Prostate gland (tissue), 2 donors: ENCODE results near the gene NHLRC2. TPM values are rescaled to one million over a fixed set of nuclear protein-coding genes. Genes with fewer than 3 reads are reported as not detected.

Experiments
- DNase-seq: peaks from one replicate; pipeline ENCODE4 v3.0.0-alpha.2; 2019; ENCODE audit warnings: low spot score
- H3K27ac ChIP-seq, 2 donors: fragments of 200-600 bp; sonication (generic); 2 replicates each; pipeline ENCODE4 v1.5.1; 2017 to 2019
- H3K27me3 ChIP-seq: fragments of 200-600 bp; sonication (generic); replicated peaks from 2 replicates; pipeline ENCODE4 v1.5.1; 2019; ENCODE audit not compliant: insufficient read depth
- H3K36me3 ChIP-seq, 2 donors: fragments of 200-600 bp; sonication (generic); 1 replicate in 1 of 2; 2 replicates in 1 of 2; pipeline versions ENCODE4 v1.5.1 to v1.8.1; 2017 to 2019
- H3K4me1 ChIP-seq: fragments of 200-600 bp; sonication (generic); replicated peaks from 2 replicates; pipeline ENCODE4 v1.5.1; 2019
- H3K4me3 ChIP-seq, 2 donors: fragments of 200-600 bp; sonication (generic); 2 replicates each; pipeline ENCODE4 v1.5.1; 2017 to 2019
- H3K9me3 ChIP-seq: fragments of 200-600 bp; sonication (generic); 2 replicates; pipeline ENCODE4 v1.5.1; 2017
- CTCF ChIP-seq, 4 experiments: fragments of 200-600 bp in 2 of 4; fragments of 450-650 bp in 2 of 4; sonication (generic) in 2 of 4; IDR thresholded peaks; 1 replicate in 3 of 4; 2 replicates in 1 of 4; pipeline ENCODE4 v1.5.1; 2016 to 2019; ENCODE audit warnings: antibody characterized with exemption in 4 of 4, mild to moderate bottlenecking in 2 of 4, moderate library complexity in 2 of 4
- POLR2A ChIP-seq: fragments of 450-650 bp; IDR thresholded peaks from one replicate; pipeline ENCODE4 v1.6.1; 2016; ENCODE audit warnings: antibody characterized with exemption, mild to moderate bottlenecking
- POLR2AphosphoS5 ChIP-seq: sonication (generic); formaldehyde crosslinking; IDR thresholded peaks from one replicate; pipeline ENCODE4 v1.6.1; 2017; ENCODE audit warnings: antibody characterized with exemption
- WGBS: methylation state at CpG from one replicate; pipeline ENCODE4 v1.1.5; 2018; 5-methylcytosine and 5-hydroxymethylcytosine counted together
- intact Hi-C: fragments of 100-400 bp; cut with DNase I; formaldehyde crosslinking; loops from one replicate; pipeline ENCODE4 v1.14.2; 2022
- total RNA-seq, 2 donors: library from RNA; depleted of rRNA; stranded (reverse); fragments of >200 nt; gene quantifications; one replicate each; pipeline ENCODE4 v1.1.0, GENCODE V29; 2016

The NHLRC2 gene
- total RNA-seq, 2 donors from 2014 or later, result 49.4 to 89.5 TPM

- H3K27ac ChIP-seq, result no peak overlapping the region
- intact Hi-C loops, result no loop called here
- no peak for TF ChIP-seq CTCF (IDR thresholded peaks at IDR 0.05)
- TF ChIP-seq POLR2AphosphoS5, result no peak
- no peak for TF ChIP-seq POLR2A
- H3K9me3 ChIP-seq, result no peaks in the 10 kb centered on the region
- no peak overlapping the region for H3K4me3 ChIP-seq
- no peak for DNase-seq
- H3K27me3 ChIP-seq, result no peaks in the 10 kb centered on the region
- 96% methylated on average over 2 of the region's 2 CpGs for WGBS
- H3K36me3 ChIP-seq, result no peaks in the 10 kb centered on the region
- no peaks in the 10 kb centered on the region for H3K4me1 ChIP-seq
Observed at GRCh38 chr10:113882240-113882639, 27.8 kb downstream of the NHLRC2 start.

- WGBS, result 81% methylated on average over 2 of the region's 2 CpGs
- intact Hi-C loops, result loop anchor here (10.0 kb wide), 2 partner anchors 185 to 215 kb away; no protein-coding TSS in a partner anchor
- TF ChIP-seq POLR2AphosphoS5 (no peak), POLR2A (no peak), CTCF (IDR thresholded peaks at IDR 0.05) (no peak)
Observed at GRCh38 chr10:113889911-113890310, 35.5 kb downstream of the NHLRC2 start.

GRCh38 chr10:113890769-113891168 is 36.3 kb downstream of the NHLRC2 start:
- intact Hi-C loops, result loop anchor here (10.0 kb wide), 2 partner anchors 186 to 214 kb away; no protein-coding TSS in a partner anchor
- 86% methylated on average over 4 of the region's 4 CpGs for WGBS

More at GRCh38 chr10:113889911-113890310, 35.5 kb downstream of the NHLRC2 start:
- H3K4me1 ChIP-seq, result no peaks in the 10 kb centered on the region
- no peaks in the 10 kb centered on the region for H3K36me3 ChIP-seq
- no peak for DNase-seq
- H3K9me3 ChIP-seq, result no peaks in the 10 kb centered on the region
- no peaks in the 10 kb centered on the region for H3K27me3 ChIP-seq
- no peak overlapping the region for H3K4me3 ChIP-seq
- H3K27ac ChIP-seq, result no peak overlapping the region

GRCh38 chr10:113891476-113891875 is 37.0 kb downstream of the NHLRC2 start:
- Histone ChIP-seq H3K36me3 (no peaks in the 10 kb centered on the region), H3K4me1 (no peaks in the 10 kb centered on the region), H3K27me3 (no peaks in the 10 kb centered on the region), H3K4me3 (no peak overlapping the region), H3K27ac (no peak overlapping the region), H3K9me3 (no peaks in the 10 kb centered on the region)
- intact Hi-C loops, result loop anchor here (10.0 kb wide), 2 partner anchors 187 to 213 kb away; no protein-coding TSS in a partner anchor
- TF ChIP-seq POLR2AphosphoS5 (no peak), CTCF (IDR thresholded peaks at IDR 0.05) (no peak), POLR2A (no peak)
- WGBS, result 66% methylated on average over 3 of the region's 3 CpGs
- DNase-seq, result no peak

More at GRCh38 chr10:113890769-113891168, 36.3 kb downstream of the NHLRC2 start:
- DNase-seq, result no peak
- Histone ChIP-seq H3K27ac (no peak overlapping the region), H3K4me3 (no peak overlapping the region), H3K9me3 (no peaks in the 10 kb centered on the region), H3K27me3 (no peaks in the 10 kb centered on the region), H3K4me1 (no peaks in the 10 kb centered on the region), H3K36me3 (no peaks in the 10 kb centered on the region)
- TF ChIP-seq POLR2A (no peak), CTCF (IDR thresholded peaks at IDR 0.05) (no peak), POLR2AphosphoS5 (no peak)

- H3K9me3 ChIP-seq, result no peaks in the 10 kb centered on the region
- H3K4me1 ChIP-seq, result no peaks in the 10 kb centered on the region
- no peak overlapping the region for H3K4me3 ChIP-seq
- no peak for TF ChIP-seq POLR2AphosphoS5
- no peak for TF ChIP-seq CTCF (IDR thresholded peaks at IDR 0.05)
- TF ChIP-seq POLR2A, result no peak
- H3K27me3 ChIP-seq, result no peaks in the 10 kb centered on the region
- H3K27ac ChIP-seq, result peak overlapping the region in 1 of 2 donors; percentile 17
- intact Hi-C loops, result loop anchor here (10.0 kb wide), 2 partner anchors 189 to 211 kb away; no protein-coding TSS in a partner anchor
- no peaks in the 10 kb centered on the region for H3K36me3 ChIP-seq
- no peak for DNase-seq
- WGBS, result 26% methylated on average over 2 of the region's 2 CpGs
Observed at GRCh38 chr10:113893570-113893969, 39.1 kb downstream of the NHLRC2 start.
